ENCODE data around the gene CYTH2. TPM values are rescaled to one million over a fixed set of nuclear protein-coding genes. Genes with fewer than 3 reads are reported as not detected.
A peak's percentile ranks its signal among the peaks of the same experiment; 100 is the strongest.
"Not testable (repeated sequence)": the region's sequence is repeated elsewhere in the genome, so short reads cannot be mapped to it uniquely, and the experiment has no call there.

Gene CYTH2
- total RNA-seq, 1 donor: 66.2 TPM

DNA sequence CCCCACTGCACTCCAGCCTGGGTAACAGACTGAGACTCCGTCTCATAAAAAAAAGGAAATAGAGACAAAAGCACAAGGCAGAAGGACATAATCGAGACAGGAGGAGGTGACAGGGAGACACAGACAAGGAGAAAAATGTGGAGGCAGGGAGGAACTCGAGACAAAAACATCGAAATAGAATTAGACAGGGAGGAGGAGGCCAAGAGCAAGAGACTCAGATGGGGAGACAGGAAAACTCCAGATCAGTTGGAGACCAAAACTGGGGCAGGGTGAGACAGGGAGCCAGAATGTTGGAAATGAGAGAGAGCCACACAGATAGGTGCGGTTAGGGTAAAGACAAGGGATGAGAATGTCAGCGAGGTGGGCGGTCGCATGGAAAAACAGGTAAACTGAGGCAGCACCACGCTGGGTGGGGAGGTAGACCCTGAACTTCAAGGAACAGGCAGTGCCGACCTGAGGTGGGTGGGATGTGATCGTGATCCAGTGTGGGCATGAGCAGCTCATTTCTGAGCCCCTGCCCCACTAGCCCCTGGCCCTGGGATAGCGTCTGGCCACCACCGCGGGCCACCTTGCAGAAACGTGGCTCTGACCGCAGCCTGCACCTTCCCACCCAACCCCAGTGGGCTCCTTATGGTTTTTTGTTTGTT, 15.2 kb downstream of the CYTH2 start:
- Histone ChIP-seq H3K4me2 (ENCODE audit: insufficient read depth, low read length) (no peak overlapping the region), H3K4me1 (ENCODE audit: insufficient read depth, low read length) (peaks cover 40% of the 10 kb centered on the region), H2AFZ (ENCODE audit: low read length) (no peak overlapping the region), H3K9me3 (ENCODE audit: low read depth, low read length) (no peaks in the 10 kb centered on the region), H3K27ac (ENCODE audit: low read depth, low read length) (no peak overlapping the region), H3K79me2 (ENCODE audit: insufficient read depth, low read length) (no peaks in the 10 kb centered on the region), H3K36me3 (ENCODE audit: insufficient read depth, low read length) (peaks cover 3% of the 10 kb centered on the region), H4K20me1 (ENCODE audit: insufficient read depth, low read length) (no peaks in the 10 kb centered on the region), H3K27me3 (ENCODE audit: insufficient read depth, low read length) (no peaks in the 10 kb centered on the region), H3K4me3 (ENCODE audit: insufficient read depth, low read length) (no peak overlapping the region)
- peak; percentile 48 for DNase-seq (ENCODE audit: insufficient read length, low spot score, missing footprints)
- TF ChIP-seq, protein P1, sequence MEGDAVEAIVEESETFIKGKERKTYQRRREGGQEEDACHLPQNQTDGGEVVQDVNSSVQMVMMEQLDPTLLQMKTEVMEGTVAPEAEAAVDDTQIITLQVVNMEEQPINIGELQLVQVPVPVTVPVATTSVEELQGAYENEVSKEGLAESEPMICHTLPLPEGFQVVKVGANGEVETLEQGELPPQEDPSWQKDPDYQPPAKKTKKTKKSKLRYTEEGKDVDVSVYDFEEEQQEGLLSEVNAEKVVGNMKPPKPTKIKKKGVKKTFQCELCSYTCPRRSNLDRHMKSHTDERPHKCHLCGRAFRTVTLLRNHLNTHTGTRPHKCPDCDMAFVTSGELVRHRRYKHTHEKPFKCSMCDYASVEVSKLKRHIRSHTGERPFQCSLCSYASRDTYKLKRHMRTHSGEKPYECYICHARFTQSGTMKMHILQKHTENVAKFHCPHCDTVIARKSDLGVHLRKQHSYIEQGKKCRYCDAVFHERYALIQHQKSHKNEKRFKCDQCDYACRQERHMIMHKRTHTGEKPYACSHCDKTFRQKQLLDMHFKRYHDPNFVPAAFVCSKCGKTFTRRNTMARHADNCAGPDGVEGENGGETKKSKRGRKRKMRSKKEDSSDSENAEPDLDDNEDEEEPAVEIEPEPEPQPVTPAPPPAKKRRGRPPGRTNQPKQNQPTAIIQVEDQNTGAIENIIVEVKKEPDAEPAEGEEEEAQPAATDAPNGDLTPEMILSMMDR (IDR thresholded peaks at IDR 0.05; ENCODE audit: extremely low read depth, low read depth, low read length): no peak

DNA sequence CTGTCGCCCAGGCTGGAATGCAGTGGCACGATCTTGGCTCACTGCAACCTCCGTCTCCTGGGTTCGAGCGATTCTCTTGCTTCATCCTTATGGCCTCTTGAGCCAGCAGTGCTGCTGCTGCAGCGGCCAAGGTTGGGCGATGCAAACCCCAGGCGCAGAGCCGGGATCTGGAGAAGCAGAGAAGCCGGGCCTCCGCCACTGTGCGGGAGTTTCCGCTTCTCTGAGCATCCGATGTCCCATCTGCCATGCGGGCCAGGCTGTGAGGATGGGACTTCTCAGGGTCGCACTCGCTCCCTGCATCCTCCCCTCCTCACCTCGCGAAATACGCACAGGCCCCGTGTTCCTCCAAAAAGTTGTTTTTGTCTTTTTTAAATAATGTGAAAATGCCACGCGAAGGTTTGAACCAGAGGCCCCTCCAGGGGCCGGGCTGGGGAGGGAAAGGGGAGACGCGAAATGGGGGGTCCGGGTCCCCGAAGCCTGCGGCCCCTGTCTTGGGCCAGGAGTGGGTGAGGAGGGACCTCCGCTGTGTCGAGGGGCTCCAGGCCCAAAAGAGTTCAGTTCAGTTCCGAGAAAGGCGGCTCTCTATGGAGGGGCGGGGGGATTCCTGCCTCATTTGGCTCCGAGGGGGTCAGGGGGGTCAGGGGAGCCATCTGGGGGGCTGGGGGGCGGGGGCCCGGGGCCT, 15.9 kb downstream of the CYTH2 start:
- peak; percentile 51 for DNase-seq (ENCODE audit: insufficient read length, low spot score, missing footprints)
- TF ChIP-seq, protein P1 (IDR thresholded peaks at IDR 0.05; ENCODE audit: extremely low read depth, low read depth, low read length): no peak
- no peaks in the 10 kb centered on the region for H3K27me3 ChIP-seq (ENCODE audit: insufficient read depth, low read length)

GRCh38 chr19:48486706-48487105, 17.5 kb downstream of the CYTH2 start:
- not testable (repeated sequence) for H3K27me3 ChIP-seq (ENCODE audit: insufficient read depth, low read length); H3K27ac ChIP-seq (ENCODE audit: low read depth, low read length); H3K9me3 ChIP-seq (ENCODE audit: low read depth, low read length); H3K4me3 ChIP-seq (ENCODE audit: insufficient read depth, low read length); H4K20me1 ChIP-seq (ENCODE audit: insufficient read depth, low read length); H3K79me2 ChIP-seq (ENCODE audit: insufficient read depth, low read length); H3K36me3 ChIP-seq (ENCODE audit: insufficient read depth, low read length); DNase-seq (ENCODE audit: insufficient read length, low spot score, missing footprints); H2AFZ ChIP-seq (ENCODE audit: low read length); H3K4me2 ChIP-seq (ENCODE audit: insufficient read depth, low read length)
- H3K4me1 ChIP-seq (ENCODE audit: insufficient read depth, low read length): peaks cover 25% of the 10 kb centered on the region

More for the DNA sequence above, 15.9 kb downstream of the CYTH2 start:
- Histone ChIP-seq H3K27ac (ENCODE audit: low read depth, low read length) (no peak overlapping the region), H3K79me2 (ENCODE audit: insufficient read depth, low read length) (no peaks in the 10 kb centered on the region), H2AFZ (ENCODE audit: low read length) (no peak overlapping the region), H3K36me3 (ENCODE audit: insufficient read depth, low read length) (no peaks in the 10 kb centered on the region), H3K4me3 (ENCODE audit: insufficient read depth, low read length) (no peak overlapping the region), H3K9me3 (ENCODE audit: low read depth, low read length) (no peaks in the 10 kb centered on the region), H3K4me1 (ENCODE audit: insufficient read depth, low read length) (peaks cover 37% of the 10 kb centered on the region), H3K4me2 (ENCODE audit: insufficient read depth, low read length) (no peak overlapping the region), H4K20me1 (ENCODE audit: insufficient read depth, low read length) (no peaks in the 10 kb centered on the region)

DNA sequence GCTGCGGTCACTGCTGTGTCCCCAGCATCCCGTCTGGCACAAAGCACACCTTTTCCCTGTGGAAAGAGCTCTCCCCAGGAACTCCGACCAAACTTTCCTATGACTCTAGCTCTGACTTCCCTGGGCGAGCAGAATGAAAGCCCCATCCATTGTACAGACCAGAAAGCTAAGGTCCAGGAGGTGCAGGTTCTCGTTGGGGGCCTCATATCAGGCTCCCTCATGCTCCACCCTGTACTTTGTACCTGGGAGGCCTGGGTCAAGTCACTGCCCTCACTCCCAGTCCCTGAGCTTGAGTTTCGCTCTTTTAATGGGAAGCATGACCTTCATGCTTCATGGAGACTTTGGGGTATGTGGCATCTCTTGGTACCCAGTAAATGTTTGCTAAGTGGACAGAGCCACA, 18.4 kb downstream of the CYTH2 start:
- Histone ChIP-seq H3K4me3 (ENCODE audit: insufficient read depth, low read length) (peak overlapping the region; percentile 43), H3K27ac (ENCODE audit: low read depth, low read length) (peak overlapping the region; percentile 48), H3K4me1 (ENCODE audit: insufficient read depth, low read length) (peaks cover 17% of the 10 kb centered on the region), H2AFZ (ENCODE audit: low read length) (no peak overlapping the region), H4K20me1 (ENCODE audit: insufficient read depth, low read length) (no peaks in the 10 kb centered on the region), H3K27me3 (ENCODE audit: insufficient read depth, low read length) (no peaks in the 10 kb centered on the region), H3K9me3 (ENCODE audit: low read depth, low read length) (no peaks in the 10 kb centered on the region), H3K36me3 (ENCODE audit: insufficient read depth, low read length) (no peaks in the 10 kb centered on the region), H3K4me2 (ENCODE audit: insufficient read depth, low read length) (peak overlapping the region; percentile 73), H3K79me2 (ENCODE audit: insufficient read depth, low read length) (no peaks in the 10 kb centered on the region)
- TF ChIP-seq, protein P1 (IDR thresholded peaks at IDR 0.05; ENCODE audit: extremely low read depth, low read depth, low read length): no peak
- peak; percentile 88 for DNase-seq (ENCODE audit: insufficient read length, low spot score, missing footprints)

All from osteoblast (primary cell).